ENCODE data around the gene KLF13.

The KLF13 gene

DNA sequence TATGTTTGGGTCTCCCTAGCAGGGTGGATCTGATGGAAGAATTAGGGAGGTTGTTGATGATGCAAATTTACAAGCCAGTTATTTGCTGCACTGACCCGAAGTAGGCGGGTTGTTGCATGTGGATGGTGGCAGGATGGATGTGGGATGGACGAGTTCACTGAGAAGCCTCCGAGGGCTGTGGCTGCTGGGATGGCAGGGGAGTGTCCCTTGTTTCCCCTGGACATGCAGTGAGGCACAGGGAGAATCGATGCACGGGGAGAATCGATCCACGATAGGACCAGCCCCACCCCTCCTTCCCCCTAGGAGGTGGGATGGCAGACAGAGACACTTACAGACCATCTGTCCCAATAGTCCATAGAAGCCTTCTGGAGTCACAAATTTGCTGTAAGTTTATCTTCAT, 31.0 kb upstream of the KLF13 start:
- no peak overlapping the region for H3K4me3 ChIP-seq (ENCODE audit: low read depth, low read length)
- TF ChIP-seq, protein P1, sequence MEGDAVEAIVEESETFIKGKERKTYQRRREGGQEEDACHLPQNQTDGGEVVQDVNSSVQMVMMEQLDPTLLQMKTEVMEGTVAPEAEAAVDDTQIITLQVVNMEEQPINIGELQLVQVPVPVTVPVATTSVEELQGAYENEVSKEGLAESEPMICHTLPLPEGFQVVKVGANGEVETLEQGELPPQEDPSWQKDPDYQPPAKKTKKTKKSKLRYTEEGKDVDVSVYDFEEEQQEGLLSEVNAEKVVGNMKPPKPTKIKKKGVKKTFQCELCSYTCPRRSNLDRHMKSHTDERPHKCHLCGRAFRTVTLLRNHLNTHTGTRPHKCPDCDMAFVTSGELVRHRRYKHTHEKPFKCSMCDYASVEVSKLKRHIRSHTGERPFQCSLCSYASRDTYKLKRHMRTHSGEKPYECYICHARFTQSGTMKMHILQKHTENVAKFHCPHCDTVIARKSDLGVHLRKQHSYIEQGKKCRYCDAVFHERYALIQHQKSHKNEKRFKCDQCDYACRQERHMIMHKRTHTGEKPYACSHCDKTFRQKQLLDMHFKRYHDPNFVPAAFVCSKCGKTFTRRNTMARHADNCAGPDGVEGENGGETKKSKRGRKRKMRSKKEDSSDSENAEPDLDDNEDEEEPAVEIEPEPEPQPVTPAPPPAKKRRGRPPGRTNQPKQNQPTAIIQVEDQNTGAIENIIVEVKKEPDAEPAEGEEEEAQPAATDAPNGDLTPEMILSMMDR (IDR thresholded peaks at IDR 0.05; ENCODE audit: borderline replicate concordance, insufficient read depth, low read depth, low read length), result no peak

DNA sequence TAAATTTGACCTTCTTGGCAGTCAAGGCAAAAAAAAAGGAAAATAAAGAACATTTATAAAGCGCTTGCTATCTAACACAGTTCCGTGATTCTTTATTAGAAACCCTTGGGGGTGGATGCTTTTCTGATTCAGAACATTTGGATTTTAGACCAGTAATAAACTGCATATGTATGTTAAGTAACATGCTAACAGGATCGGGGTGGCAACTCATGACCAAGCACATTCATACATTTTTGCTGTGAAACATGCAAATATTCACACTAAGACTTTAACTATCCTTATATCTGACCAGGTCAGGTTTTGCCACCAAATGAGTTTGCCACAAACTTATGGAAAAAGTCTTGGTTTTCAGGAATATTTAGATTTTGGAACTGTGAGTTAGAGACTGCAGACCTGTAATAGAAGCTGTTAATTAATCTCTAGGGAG, 30.4 kb upstream of the KLF13 start:
- TF ChIP-seq, protein P1 (IDR thresholded peaks at IDR 0.05; ENCODE audit: borderline replicate concordance, insufficient read depth, low read depth, low read length), result no peak
- H3K4me3 ChIP-seq (ENCODE audit: low read depth, low read length), result no peak overlapping the region

DNA sequence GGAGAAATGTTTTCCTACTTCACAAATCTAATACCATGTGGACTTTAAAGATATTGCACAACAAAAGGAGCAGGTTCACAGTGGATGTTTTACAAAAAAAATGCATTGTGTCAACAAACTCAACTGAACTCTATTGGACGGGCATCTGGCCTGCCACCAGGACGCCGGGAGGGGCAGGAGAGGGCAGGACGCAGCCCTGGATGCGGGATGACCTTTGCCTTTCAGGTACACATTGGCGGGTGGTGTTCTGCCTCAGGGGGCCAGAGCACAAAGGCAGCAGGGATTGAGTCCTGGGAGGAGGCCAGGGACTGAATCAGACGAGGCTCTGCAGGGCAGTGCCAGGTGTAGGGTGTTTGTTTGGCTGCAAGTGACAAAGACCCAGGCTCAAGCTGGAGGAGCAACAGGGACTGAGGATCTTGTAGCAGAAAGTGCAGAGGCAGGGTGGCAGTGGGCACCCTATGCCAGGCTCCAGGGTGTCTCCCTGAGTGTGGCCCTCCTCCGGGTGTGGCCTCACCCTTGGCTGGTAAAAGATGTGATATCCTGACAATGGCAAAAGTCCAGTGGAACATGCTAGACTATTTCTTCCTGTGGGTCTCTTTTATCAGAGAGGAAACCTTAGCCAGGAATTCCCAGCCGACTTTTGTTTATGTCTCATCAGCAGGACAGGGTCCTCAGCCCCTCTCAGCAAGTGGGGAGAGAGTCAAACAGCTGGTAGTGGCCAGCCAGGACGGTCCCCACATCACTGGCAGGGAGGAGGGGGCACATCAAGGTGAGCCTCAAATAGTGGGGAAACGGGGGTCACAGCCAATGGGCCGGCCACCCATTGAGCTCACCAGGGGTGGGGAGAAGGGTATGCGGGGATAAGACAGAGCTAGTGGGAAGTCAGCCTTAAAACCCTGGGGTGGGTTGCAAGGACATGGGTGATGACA, 29.7 kb upstream of the KLF13 start:
- TF ChIP-seq, protein P1 (IDR thresholded peaks at IDR 0.05; ENCODE audit: borderline replicate concordance, insufficient read depth, low read depth, low read length), result no peak
- no peak overlapping the region for H3K4me3 ChIP-seq (ENCODE audit: low read depth, low read length)

DNA sequence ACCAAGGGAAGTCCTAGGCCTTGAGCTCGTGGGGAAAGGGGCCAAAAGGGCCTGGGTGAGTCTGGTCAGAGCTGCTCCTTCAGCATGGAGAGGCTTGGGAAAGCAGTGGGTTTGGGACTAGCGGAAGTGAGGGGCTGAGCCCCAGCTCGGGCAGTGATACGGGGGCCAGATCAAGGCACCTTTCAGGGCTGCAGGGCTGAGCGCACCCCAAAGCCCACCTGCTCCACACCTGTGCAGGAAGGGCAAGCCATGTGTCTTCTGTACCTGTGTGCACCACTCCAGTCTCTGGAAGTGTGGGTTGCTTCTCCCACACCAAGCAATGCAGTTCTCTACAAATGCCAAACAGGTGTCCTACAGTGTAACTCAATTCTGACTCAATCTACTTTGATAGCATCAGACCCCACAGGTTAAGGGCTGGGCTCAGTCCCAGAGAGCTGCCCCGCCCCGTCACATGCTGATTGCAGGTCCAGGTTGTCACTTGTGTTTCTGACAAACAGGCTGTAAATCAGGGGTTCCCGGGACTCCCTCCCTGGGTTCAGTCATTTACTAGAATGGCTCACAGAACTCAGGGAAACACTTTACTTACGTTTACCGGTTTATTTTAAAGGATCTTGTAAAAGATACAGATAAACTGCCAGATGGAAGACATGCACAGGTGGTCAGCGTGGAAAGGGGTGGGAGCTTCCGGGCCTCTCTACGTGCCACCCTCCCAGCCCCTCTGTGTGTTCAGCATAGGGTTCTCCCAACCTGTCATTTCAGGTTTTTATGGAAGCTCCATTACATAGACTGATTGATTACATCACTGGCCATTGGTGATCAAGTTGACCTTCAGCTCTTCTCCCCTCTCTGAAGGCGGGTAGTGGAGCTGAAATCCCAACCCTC, 28.8 kb upstream of the KLF13 start:
- TF ChIP-seq, protein P1 (IDR thresholded peaks at IDR 0.05; ENCODE audit: borderline replicate concordance, insufficient read depth, low read depth, low read length), result no peak
- no peak overlapping the region for H3K4me3 ChIP-seq (ENCODE audit: low read depth, low read length)

DNA sequence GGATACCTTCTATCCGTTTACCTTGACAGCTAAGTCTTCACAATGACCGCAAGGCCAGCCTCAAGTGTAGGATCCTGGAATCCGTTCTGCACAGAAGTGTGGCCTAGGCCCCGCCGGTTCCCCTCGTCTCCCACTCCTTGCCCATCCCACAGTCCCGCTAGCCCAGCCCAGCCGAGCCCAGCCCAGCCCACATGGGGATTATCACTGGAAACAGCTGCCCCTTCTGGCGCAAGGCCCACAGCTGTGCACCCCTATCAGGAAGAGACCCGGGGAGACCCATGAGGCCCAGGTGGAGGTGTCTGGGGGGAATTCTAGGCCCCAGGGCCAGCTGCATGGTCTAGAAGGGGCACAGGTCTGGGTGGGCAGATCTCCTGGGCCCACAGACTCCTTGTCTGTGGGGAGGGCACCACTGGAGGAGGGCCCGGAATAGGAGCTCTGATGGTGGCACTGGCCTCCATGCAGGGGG, 27.9 kb upstream of the KLF13 start:
- TF ChIP-seq, protein P1 (IDR thresholded peaks at IDR 0.05; ENCODE audit: borderline replicate concordance, insufficient read depth, low read depth, low read length), result no peak
- no peak overlapping the region for H3K4me3 ChIP-seq (ENCODE audit: low read depth, low read length)

DNA sequence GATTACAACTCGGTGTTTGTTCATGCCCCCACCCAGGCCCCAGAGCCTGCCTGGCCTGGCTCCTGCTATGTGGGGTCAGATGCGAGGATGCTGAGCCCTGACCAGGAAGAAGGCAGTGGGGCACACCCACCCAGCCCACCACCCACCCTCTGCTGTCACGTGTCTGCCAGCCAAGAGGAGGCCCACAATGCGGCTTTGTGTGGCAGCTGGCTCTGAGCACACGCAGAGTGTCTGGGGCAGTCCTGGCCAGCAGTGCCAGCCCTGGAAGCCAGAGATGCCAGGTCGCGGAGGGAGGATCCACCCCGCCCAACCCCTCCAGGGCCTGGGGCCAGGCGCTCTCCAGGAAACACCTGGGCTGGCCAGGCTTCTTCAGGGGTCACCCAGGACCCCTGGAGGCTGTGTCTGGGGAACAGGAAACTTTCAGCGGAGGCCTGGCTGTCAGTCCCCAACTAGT, 26.4 kb upstream of the KLF13 start:
- TF ChIP-seq, protein P1 (IDR thresholded peaks at IDR 0.05; ENCODE audit: borderline replicate concordance, insufficient read depth, low read depth, low read length), result no peak
- no peak overlapping the region for H3K4me3 ChIP-seq (ENCODE audit: low read depth, low read length)
